ENCODE measurements around the gene SPEN.

Gene SPEN

DNA sequence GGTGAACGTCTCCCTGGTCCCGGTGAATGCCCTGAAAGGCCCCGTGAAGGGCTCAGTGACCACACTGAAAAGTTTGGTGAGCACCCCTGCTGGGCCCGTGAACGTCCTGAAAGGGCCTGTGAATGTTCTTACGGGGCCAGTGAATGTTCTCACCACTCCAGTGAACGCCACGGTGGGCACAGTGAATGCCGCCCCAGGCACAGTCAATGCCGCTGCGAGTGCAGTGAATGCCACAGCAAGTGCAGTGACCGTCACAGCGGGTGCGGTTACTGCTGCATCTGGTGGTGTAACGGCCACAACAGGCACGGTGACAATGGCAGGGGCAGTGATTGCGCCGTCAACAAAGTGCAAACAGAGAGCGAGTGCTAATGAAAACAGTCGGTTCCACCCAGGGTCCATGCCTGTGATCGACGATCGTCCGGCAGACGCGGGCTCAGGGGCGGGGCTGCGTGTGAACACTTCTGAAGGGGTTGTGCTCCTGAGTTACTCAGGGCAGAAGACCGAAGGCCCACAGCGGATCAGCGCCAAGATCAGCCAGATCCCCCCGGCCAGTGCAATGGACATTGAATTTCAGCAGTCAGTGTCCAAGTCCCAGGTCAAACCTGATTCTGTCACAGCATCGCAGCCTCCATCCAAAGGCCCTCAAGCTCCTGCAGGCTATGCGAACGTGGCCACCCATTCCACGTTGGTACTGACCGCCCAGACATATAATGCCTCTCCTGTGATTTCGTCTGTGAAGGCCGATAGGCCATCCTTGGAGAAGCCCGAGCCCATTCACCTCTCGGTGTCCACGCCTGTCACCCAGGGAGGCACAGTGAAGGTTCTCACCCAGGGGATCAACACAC is 86.9 kb downstream of the SPEN start:
- no peak overlapping the region for H3K27ac Mint-ChIP-seq
- DNase-seq = no peak
- H3K36me3 Mint-ChIP-seq (ENCODE audit: low read depth) = peaks cover 78% of the 10 kb centered on the region
- no peaks in the 10 kb centered on the region for H3K27me3 Mint-ChIP-seq (ENCODE audit: low read depth, poor library complexity)
- H3K9me3 Mint-ChIP-seq = no peaks in the 10 kb centered on the region
- peaks cover 5% of the 10 kb centered on the region for H3K4me1 Mint-ChIP-seq
- TF ChIP-seq, protein P1, sequence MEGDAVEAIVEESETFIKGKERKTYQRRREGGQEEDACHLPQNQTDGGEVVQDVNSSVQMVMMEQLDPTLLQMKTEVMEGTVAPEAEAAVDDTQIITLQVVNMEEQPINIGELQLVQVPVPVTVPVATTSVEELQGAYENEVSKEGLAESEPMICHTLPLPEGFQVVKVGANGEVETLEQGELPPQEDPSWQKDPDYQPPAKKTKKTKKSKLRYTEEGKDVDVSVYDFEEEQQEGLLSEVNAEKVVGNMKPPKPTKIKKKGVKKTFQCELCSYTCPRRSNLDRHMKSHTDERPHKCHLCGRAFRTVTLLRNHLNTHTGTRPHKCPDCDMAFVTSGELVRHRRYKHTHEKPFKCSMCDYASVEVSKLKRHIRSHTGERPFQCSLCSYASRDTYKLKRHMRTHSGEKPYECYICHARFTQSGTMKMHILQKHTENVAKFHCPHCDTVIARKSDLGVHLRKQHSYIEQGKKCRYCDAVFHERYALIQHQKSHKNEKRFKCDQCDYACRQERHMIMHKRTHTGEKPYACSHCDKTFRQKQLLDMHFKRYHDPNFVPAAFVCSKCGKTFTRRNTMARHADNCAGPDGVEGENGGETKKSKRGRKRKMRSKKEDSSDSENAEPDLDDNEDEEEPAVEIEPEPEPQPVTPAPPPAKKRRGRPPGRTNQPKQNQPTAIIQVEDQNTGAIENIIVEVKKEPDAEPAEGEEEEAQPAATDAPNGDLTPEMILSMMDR (IDR thresholded peaks at IDR 0.05) = no peak
- no peak overlapping the region for H3K4me3 Mint-ChIP-seq

DNA sequence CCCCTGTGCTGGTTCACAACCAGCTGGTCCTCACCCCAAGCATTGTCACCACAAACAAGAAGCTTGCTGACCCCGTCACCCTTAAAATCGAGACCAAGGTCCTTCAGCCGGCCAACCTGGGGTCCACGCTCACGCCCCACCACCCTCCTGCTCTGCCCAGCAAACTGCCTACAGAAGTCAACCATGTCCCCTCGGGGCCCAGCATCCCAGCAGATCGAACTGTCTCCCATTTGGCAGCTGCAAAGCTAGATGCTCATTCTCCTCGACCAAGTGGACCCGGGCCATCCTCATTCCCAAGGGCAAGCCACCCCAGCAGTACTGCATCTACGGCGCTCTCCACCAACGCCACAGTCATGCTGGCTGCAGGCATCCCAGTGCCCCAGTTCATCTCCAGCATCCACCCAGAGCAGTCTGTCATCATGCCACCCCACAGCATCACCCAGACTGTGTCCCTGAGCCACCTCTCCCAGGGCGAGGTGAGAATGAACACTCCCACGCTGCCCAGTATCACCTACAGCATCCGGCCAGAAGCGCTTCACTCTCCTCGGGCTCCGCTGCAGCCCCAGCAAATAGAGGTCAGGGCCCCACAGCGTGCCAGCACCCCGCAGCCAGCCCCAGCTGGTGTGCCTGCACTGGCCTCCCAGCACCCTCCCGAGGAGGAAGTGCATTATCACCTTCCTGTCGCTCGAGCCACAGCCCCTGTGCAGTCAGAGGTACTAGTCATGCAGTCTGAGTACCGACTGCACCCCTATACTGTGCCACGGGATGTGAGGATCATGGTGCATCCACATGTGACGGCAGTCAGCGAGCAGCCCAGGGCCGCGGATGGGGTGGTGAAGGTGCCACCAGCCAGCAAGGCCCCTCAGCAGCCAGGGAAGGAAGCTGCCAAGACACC is 87.8 kb downstream of the SPEN start:
- Mint-ChIP-seq H3K27ac (no peak overlapping the region), H3K36me3 (ENCODE audit: low read depth) (peaks cover 78% of the 10 kb centered on the region)

DNA sequence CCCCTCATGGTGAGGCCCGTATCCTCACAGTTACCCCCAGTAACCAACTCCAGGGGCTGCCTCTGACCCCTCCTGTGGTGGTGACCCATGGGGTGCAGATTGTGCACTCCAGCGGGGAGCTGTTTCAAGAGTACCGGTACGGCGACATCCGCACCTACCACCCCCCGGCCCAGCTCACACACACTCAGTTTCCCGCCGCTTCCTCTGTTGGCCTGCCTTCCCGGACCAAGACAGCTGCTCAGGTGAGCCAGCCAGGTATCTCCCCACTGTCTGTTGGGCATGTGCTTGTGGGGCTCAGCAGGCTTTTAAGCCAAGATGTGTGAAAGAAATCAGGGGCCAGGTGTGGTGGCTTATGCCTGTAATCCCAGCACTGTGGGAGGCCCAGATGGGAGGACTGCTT is 88.5 kb downstream of the SPEN start:
- Mint-ChIP-seq H3K36me3 (ENCODE audit: low read depth) (peaks cover 76% of the 10 kb centered on the region), H3K4me1 (peaks cover 7% of the 10 kb centered on the region), H3K27me3 (ENCODE audit: low read depth, poor library complexity) (no peaks in the 10 kb centered on the region), H3K4me3 (no peak overlapping the region), H3K9me3 (no peaks in the 10 kb centered on the region), H3K27ac (no peak overlapping the region)
- DNase-seq = no peak
- TF ChIP-seq, protein P1 (IDR thresholded peaks at IDR 0.05) = no peak

More for the DNA sequence above, 87.8 kb downstream of the SPEN start:
- TF ChIP-seq, protein P1 (IDR thresholded peaks at IDR 0.05) = no peak
- peaks cover 7% of the 10 kb centered on the region for H3K4me1 Mint-ChIP-seq
- no peaks in the 10 kb centered on the region for H3K9me3 Mint-ChIP-seq
- H3K4me3 Mint-ChIP-seq = no peak overlapping the region
- no peak for DNase-seq
- no peaks in the 10 kb centered on the region for H3K27me3 Mint-ChIP-seq (ENCODE audit: low read depth, poor library complexity)

DNA sequence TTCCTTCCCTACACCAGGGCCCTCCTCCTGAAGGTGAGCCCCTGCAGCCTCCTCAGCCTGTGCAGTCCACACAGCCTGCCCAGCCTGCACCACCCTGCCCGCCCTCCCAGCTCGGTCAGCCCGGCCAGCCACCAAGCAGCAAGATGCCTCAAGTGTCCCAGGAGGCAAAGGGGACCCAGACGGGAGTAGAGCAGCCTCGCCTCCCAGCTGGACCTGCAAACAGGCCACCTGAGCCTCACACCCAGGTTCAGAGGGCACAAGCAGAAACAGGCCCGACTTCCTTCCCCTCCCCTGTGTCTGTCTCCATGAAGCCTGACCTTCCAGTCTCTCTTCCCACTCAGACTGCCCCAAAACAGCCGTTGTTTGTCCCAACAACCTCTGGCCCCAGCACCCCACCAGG is 89.6 kb downstream of the SPEN start:
- Mint-ChIP-seq H3K36me3 (ENCODE audit: low read depth) (peaks cover 65% of the 10 kb centered on the region), H3K27ac (peak overlapping the region; percentile 95), H3K27me3 (ENCODE audit: low read depth, poor library complexity) (no peaks in the 10 kb centered on the region), H3K9me3 (no peaks in the 10 kb centered on the region), H3K4me3 (no peak overlapping the region), H3K4me1 (peaks cover 7% of the 10 kb centered on the region)
- DNase-seq = no peak
- TF ChIP-seq, protein P1 (IDR thresholded peaks at IDR 0.05) = no peak

DNA sequence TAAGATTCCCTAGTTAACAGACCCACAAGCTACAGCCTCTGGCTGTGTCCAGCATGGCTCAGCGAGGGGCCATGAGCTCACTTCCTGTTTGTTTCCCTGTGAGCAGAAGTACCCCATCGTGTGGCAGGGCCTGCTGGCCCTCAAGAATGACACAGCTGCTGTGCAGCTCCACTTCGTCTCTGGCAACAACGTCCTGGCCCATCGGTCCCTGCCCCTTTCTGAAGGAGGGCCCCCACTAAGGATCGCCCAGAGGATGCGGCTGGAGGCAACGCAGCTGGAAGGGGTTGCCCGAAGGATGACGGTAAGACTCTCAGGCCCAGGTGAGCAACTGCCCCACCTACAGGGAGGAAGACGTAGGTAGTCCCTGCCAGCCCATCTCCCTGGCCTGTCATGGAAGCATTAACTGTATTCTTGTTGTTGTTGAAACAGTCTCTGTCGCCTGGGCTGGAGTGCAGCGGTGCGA is 90.2 kb downstream of the SPEN start:
- Mint-ChIP-seq H3K4me1 (peaks cover 7% of the 10 kb centered on the region), H3K9me3 (no peaks in the 10 kb centered on the region), H3K4me3 (no peak overlapping the region), H3K27ac (peak overlapping the region; percentile 95), H3K36me3 (ENCODE audit: low read depth) (peaks cover 59% of the 10 kb centered on the region), H3K27me3 (ENCODE audit: low read depth, poor library complexity) (no peaks in the 10 kb centered on the region)
- TF ChIP-seq, protein P1 (IDR thresholded peaks at IDR 0.05) = no peak
- no peak for DNase-seq

All from nephron progenitor cell (in vitro differentiated cells).